Body of pancreas (tissue), 4 donors: ENCODE data around the gene UMPS. TPM values are rescaled to one million over a fixed set of nuclear protein-coding genes. Genes with fewer than 3 reads are reported as not detected.

Source experiments
- ATAC-seq: fragments of 150-250 bp; one replicate; pipeline ENCODE4 v1.9.1; 2016
- DNase-seq, 4 donors: peaks; one replicate each; pipeline ENCODE4 v3.0.0-alpha.2; 2019
- H3K27ac ChIP-seq, 4 donors: fragments of 200-600 bp; sonication (generic); 1 replicate in 3 of 4; 2 replicates in 1 of 4; pipeline versions ENCODE4 v1.5.1 to v1.6.1; 2016 to 2019; ENCODE audit warnings: mild to moderate bottlenecking in 1 of 4, mixed read lengths in 1 of 4, moderate library complexity in 1 of 4
- H3K27me3 ChIP-seq, 2 donors: fragments of 200-600 bp; sonication (generic); one replicate each; pipeline ENCODE4 v1.6.0; 2016; ENCODE audit warnings: mild to moderate bottlenecking in 1 of 2
- H3K36me3 ChIP-seq, 2 donors: fragments of 200-600 bp; sonication (generic); replicated peaks in 1 of 2; 2 replicates each; pipeline ENCODE4 v1.5.1; 2016; ENCODE audit warnings: low read depth in 2 of 2; ENCODE audit not compliant: insufficient read depth in 1 of 2
- H3K4me1 ChIP-seq: fragments of 200-600 bp; sonication (generic); one replicate; pipeline ENCODE4 v1.6.0; 2016
- H3K4me3 ChIP-seq, 2 donors: fragments of 200-600 bp; sonication (generic); 1 replicate in 1 of 2; 2 replicates in 1 of 2; pipeline ENCODE4 v1.5.1; 2016 to 2019
- H3K9me3 ChIP-seq, 3 donors: fragments of 200-600 bp; sonication (generic); 1 replicate in 2 of 3; 2 replicates in 1 of 3; pipeline ENCODE4 v1.5.1; 2016
- POLR2A ChIP-seq, 3 donors: fragments of 450-650 bp; IDR thresholded peaks; one replicate each; pipeline ENCODE4 v1.6.1; 2016; ENCODE audit warnings: antibody characterized with exemption in 3 of 3, mild to moderate bottlenecking in 2 of 3
- WGBS, 2 donors: methylation state at CpG; one replicate each; pipeline ENCODE4 v1.1.5; 2017; 5-methylcytosine and 5-hydroxymethylcytosine counted together
- intact Hi-C: fragments of 100-400 bp; cut with DNase I; formaldehyde crosslinking; loops from one replicate; pipeline ENCODE4 v1.15.1; 2023
- total RNA-seq, 2 donors: library from RNA; depleted of rRNA; stranded (reverse); fragments of >200 nt; gene quantifications; one replicate each; pipeline ENCODE4 v1.1.0, GENCODE V29; 2016
- TF ChIP-seq, protein P1 (sequence below), 7 experiments: fragments of 450-650 bp in 4 of 7; fragments of 200-600 bp in 3 of 7; sonication (generic) in 3 of 7; IDR thresholded peaks; one replicate each; pipeline ENCODE4 v1.5.1; 2016 to 2019; ENCODE audit warnings: antibody characterized with exemption in 7 of 7

The UMPS gene
- total RNA-seq, 2 donors from 2014 or later, result 6.5 to 12.5 TPM

DNA sequence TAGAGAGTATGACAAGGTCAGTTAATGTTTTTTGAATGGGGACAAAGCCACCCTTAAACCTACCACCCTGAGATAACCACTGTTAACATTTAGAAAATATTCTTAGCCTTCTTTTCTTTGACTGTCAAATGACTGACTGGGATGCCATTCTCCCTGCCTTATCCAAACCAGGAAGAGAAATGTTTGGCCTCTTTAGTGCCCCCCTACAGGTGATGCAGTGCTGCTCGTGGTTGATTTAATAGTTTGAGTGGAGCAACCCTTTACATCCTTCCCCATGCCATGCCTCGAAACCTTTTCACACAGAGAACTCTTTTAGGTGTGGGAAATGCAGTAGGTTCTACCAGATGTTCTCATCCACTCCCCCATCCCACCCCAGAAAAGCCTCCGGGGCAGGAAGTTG is 38.7 kb upstream of the UMPS start:
- WGBS, 2 donors, result 35 to 43% methylated on average over 3 of the region's 3 CpGs
- no peak for TF ChIP-seq POLR2A (IDR thresholded peaks at IDR 0.05)
- TF ChIP-seq, protein P1, sequence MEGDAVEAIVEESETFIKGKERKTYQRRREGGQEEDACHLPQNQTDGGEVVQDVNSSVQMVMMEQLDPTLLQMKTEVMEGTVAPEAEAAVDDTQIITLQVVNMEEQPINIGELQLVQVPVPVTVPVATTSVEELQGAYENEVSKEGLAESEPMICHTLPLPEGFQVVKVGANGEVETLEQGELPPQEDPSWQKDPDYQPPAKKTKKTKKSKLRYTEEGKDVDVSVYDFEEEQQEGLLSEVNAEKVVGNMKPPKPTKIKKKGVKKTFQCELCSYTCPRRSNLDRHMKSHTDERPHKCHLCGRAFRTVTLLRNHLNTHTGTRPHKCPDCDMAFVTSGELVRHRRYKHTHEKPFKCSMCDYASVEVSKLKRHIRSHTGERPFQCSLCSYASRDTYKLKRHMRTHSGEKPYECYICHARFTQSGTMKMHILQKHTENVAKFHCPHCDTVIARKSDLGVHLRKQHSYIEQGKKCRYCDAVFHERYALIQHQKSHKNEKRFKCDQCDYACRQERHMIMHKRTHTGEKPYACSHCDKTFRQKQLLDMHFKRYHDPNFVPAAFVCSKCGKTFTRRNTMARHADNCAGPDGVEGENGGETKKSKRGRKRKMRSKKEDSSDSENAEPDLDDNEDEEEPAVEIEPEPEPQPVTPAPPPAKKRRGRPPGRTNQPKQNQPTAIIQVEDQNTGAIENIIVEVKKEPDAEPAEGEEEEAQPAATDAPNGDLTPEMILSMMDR (IDR thresholded peaks at IDR 0.05), result no peak
- intact Hi-C loops, result no loop called here
- Histone ChIP-seq H3K9me3 (no peaks in the 10 kb centered on the region), H3K4me3 (no peak overlapping the region), H3K27me3 (no peaks in the 10 kb centered on the region), H3K36me3 (no peaks in the 10 kb centered on the region), H3K4me1 (peaks cover 9% of the 10 kb centered on the region), H3K27ac (no peak overlapping the region)
- no peak for ATAC-seq
- DNase-seq, result no peak

DNA sequence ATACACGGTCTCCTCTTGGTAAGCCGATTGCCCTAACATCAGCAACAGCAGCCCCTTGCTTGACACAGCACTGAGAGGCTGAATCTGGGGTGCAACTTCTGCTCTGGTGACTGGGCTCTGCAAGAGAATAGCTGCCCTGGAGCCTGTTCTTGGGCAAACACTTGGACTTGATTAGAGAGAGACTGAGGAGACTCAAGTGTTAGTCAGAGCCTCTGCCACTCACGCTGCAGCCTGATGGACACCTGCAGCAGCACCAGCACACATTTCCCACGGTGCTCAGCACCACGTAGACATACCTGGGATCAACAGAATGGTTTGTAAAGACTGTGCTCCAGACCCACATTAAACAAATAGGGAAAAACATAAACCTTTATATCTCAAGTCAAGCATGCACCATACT is 35.8 kb upstream of the UMPS start:
- WGBS, 2 donors, result 84 to 88% methylated on average over 2 to 5 of the region's 5 CpGs
- no peak for ATAC-seq
- Histone ChIP-seq H3K27me3 (no peaks in the 10 kb centered on the region), H3K4me3 (no peak overlapping the region), H3K27ac (no peak overlapping the region), H3K36me3 (no peaks in the 10 kb centered on the region), H3K4me1 (peaks cover 8% of the 10 kb centered on the region), H3K9me3 (no peaks in the 10 kb centered on the region)
- intact Hi-C loops, result no loop called here
- no peak for TF ChIP-seq POLR2A (IDR thresholded peaks at IDR 0.05)
- TF ChIP-seq, protein P1 (IDR thresholded peaks at IDR 0.05), result no peak
- DNase-seq, result no peak

DNA sequence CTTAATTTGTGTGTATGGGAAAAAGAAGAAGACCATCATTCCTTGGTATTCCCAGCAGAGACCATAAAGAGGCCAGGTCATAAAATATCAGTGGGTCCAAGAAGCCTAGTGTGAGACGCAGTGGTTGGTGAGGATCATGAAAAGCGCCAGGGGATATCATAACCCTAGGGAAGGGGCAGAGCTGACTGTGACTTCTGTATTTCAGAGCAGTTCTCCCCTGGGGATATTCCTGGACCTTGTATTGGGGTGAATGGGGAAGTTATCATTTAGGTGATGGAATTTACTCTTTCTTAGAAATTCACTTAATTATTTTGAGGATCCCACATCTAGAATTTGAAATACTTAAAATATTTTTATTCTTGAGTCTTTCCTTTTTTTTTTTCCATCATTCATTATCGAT is 34.9 kb upstream of the UMPS start:
- intact Hi-C loops, result no loop called here
- ATAC-seq, result no peak

DNA sequence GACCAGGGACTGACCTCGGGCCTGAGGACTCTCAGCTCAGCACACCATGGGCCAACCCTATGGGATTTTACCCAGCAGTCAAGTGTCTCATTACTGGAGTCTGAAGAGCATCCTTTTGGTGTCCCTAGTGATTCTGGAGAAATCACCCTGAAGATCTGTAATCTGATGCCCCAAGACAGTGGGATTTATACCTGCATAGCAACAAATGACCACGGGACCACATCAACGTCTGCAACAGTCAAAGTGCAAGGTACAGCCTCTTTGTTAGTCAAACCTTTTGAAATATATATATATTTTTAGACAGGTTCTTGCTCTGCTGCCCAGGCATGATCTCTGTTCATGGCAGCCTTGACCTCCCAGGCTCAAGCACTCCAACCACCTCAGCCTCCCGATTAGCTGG is 34.2 kb upstream of the UMPS start:
- no peak for DNase-seq
- H3K36me3 ChIP-seq, result no peaks in the 10 kb centered on the region
- H3K27ac ChIP-seq, result no peak overlapping the region
- peaks cover 23% of the 10 kb centered on the region for H3K4me1 ChIP-seq
- ATAC-seq, result no peak
- 93 to 95% methylated on average over 4 of the region's 4 CpGs for WGBS, 2 donors
- H3K27me3 ChIP-seq, result no peaks in the 10 kb centered on the region
- intact Hi-C loops, result no loop called here
- TF ChIP-seq, protein P1 (IDR thresholded peaks at IDR 0.05), result no peak
- TF ChIP-seq POLR2A (IDR thresholded peaks at IDR 0.05), result no peak
- H3K9me3 ChIP-seq, result no peaks in the 10 kb centered on the region
- H3K4me3 ChIP-seq, result no peak overlapping the region

More for the DNA sequence above, 34.9 kb upstream of the UMPS start:
- Histone ChIP-seq H3K9me3 (no peaks in the 10 kb centered on the region), H3K4me3 (no peak overlapping the region), H3K27ac (no peak overlapping the region), H3K4me1 (peaks cover 17% of the 10 kb centered on the region), H3K27me3 (no peaks in the 10 kb centered on the region), H3K36me3 (no peaks in the 10 kb centered on the region)
- no peak for DNase-seq
- 86 to 88% methylated on average over 3 of the region's 3 CpGs for WGBS, 2 donors
- TF ChIP-seq, protein P1 (IDR thresholded peaks at IDR 0.05), result no peak
- no peak for TF ChIP-seq POLR2A (IDR thresholded peaks at IDR 0.05)

DNA sequence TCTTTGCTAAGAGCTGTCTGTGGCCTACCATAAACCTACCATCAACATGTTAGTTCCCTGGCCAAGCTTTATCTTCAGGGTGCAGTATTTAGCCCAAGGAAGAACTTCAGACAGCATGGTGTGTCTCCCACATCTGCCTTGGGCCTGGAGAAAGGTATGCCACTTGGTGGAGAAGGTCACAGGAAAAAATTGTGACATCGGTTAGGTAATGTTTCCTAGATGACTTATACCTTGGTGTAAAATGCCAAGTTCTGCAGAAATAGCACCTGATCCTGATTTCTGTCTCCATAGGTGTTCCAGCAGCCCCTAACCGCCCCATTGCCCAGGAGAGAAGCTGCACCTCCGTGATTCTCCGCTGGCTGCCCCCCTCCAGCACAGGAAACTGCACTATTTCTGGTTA is 33.0 kb upstream of the UMPS start:
- no peak for TF ChIP-seq POLR2A (IDR thresholded peaks at IDR 0.05)
- TF ChIP-seq, protein P1 (IDR thresholded peaks at IDR 0.05), result no peak
- intact Hi-C loops, result no loop called here
- Histone ChIP-seq H3K27ac (no peak overlapping the region), H3K4me1 (peaks cover 24% of the 10 kb centered on the region), H3K27me3 (no peaks in the 10 kb centered on the region), H3K4me3 (no peak overlapping the region), H3K36me3 (no peaks in the 10 kb centered on the region), H3K9me3 (no peaks in the 10 kb centered on the region)
- DNase-seq (no peak), ATAC-seq (no peak)
- WGBS, 2 donors, result 94 to 96% methylated on average over 4 of the region's 4 CpGs
